WTC11 (cell line): ENCODE measurements around the gene SH2D3C. TPM values are rescaled to one million over a fixed set of nuclear protein-coding genes. Genes with fewer than 3 reads are reported as not detected.

Source experiments
- ATAC-seq: fragments of 200-7000 bp; cut with Tn5 transposase; 2 replicates; pipeline ENCODE4 v1.10.0; 2021; ENCODE audit warnings: mild to moderate bottlenecking, moderate library complexity
- CTCF ChIA-PET: fragments of 300-600 bp; sonication (Branson Sonifier 250); formaldehyde crosslinking; loops from one replicate; lab custom pipeline; 2021; ENCODE audit warnings: antibody characterized with exemption; lab: Charles Lee
- POLR2A ChIA-PET: fragments of 350-600 bp; sonication (Branson Sonifier 250); formaldehyde crosslinking; loops from one replicate; lab custom pipeline; 2021; ENCODE audit warnings: antibody characterized with exemption; lab: Charles Lee
- DNase-seq: peaks from one replicate; pipeline ENCODE4 v3.0.0; 2021; ENCODE audit warnings: low spot score
- H3K27ac Mint-ChIP-seq: 2 replicates; pipeline ENCODE4 v1.8.0; 2021; ENCODE audit warnings: mixed read lengths
- H3K27me3 Mint-ChIP-seq: 2 replicates; pipeline ENCODE4 v1.8.0; 2021; ENCODE audit warnings: low read depth, mild to moderate bottlenecking, moderate library complexity, mixed read lengths
- H3K36me3 Mint-ChIP-seq: 2 replicates; pipeline ENCODE4 v1.8.0; 2021; ENCODE audit warnings: mixed read lengths
- H3K4me1 Mint-ChIP-seq: 2 replicates; pipeline ENCODE4 v1.8.0; 2022; ENCODE audit warnings: mixed read lengths
- H3K4me3 Mint-ChIP-seq: 2 replicates; pipeline ENCODE4 v1.8.0; 2021; ENCODE audit warnings: mild to moderate bottlenecking, moderate library complexity, mixed read lengths
- H3K9me3 Mint-ChIP-seq: 2 replicates; pipeline ENCODE4 v1.8.0; 2021; ENCODE audit warnings: mixed read lengths
- FOXK1 ChIP-seq: sonication (generic); formaldehyde crosslinking; IDR thresholded peaks from 2 replicates; pipeline ENCODE4 v1.8.0; 2022; ENCODE audit warnings: mild to moderate bottlenecking, moderate library complexity, missing genetic modification reagents
- GTF2I ChIP-seq: fragments of 250-450 bp; sonication (Bioruptor Pico); conservative IDR thresholded peaks from 2 replicates; pipeline ENCODE4 v1.4.0; 2021; ENCODE audit warnings: mild to moderate bottlenecking
- JUN ChIP-seq: sonication (generic); formaldehyde crosslinking; IDR thresholded peaks from 2 replicates; pipeline ENCODE4 v1.8.0; 2023; ENCODE audit warnings: mild to moderate bottlenecking, missing genetic modification reagents
- NFE2L1 ChIP-seq: sonication (generic); formaldehyde crosslinking; IDR thresholded peaks from 2 replicates; pipeline ENCODE4 v1.8.1; 2023; ENCODE audit warnings: missing genetic modification reagents
- NR3C1 ChIP-seq: sonication (generic); formaldehyde crosslinking; conservative IDR thresholded peaks from 2 replicates; pipeline ENCODE4 v1.8.1; 2023; ENCODE audit warnings: low read depth, mild to moderate bottlenecking, missing genetic modification reagents
- OVOL2 ChIP-seq: fragments of 250-450 bp; sonication (Bioruptor Pico); IDR thresholded peaks from 2 replicates; pipeline ENCODE4 v1.9.0; 2021; ENCODE audit warnings: mild to moderate bottlenecking, borderline replicate concordance
- TCF7 ChIP-seq: sonication (generic); formaldehyde crosslinking; IDR thresholded peaks from 2 replicates; pipeline ENCODE4 v1.8.0; 2022; ENCODE audit warnings: mild to moderate bottlenecking, low read depth, missing genetic modification reagents, moderate library complexity
- ZNF232 ChIP-seq: sonication (generic); formaldehyde crosslinking; IDR thresholded peaks from 2 replicates; pipeline ENCODE4 v1.8.0; 2022; ENCODE audit warnings: mild to moderate bottlenecking, missing genetic modification reagents
- total RNA-seq: library from RNA; stranded (reverse); gene quantifications from 3 replicates; pipeline ENCODE4 v1.2.3, GENCODE V29; 2021
- TF ChIP-seq, protein P1 (sequence below): sonication (generic); formaldehyde crosslinking; conservative IDR thresholded peaks from 2 replicates; pipeline ENCODE4 v1.8.1; 2022; ENCODE audit warnings: mild to moderate bottlenecking, missing genetic modification reagents
- TF ChIP-seq, protein P2 (sequence below): fragments of 250-450 bp; sonication (Bioruptor Pico); IDR thresholded peaks from 2 replicates; pipeline ENCODE4 v1.9.0; 2021; ENCODE audit warnings: moderate library complexity, mild to moderate bottlenecking, inconsistent platforms, borderline replicate concordance
- TF ChIP-seq, protein P3 (sequence below): sonication (generic); formaldehyde crosslinking; IDR thresholded peaks from 2 replicates; pipeline ENCODE4 v1.8.1; 2022; ENCODE audit warnings: mild to moderate bottlenecking, moderate library complexity, missing genetic modification reagents
- TF ChIP-seq, protein P4 (sequence below): sonication (generic); formaldehyde crosslinking; IDR thresholded peaks from 2 replicates; pipeline ENCODE4 v1.8.1; 2023; ENCODE audit warnings: mild to moderate bottlenecking, moderate library complexity, missing genetic modification reagents
- TF ChIP-seq, protein P5 (sequence below): sonication (generic); formaldehyde crosslinking; IDR thresholded peaks from 2 replicates; pipeline ENCODE4 v1.8.0; 2022; ENCODE audit warnings: mild to moderate bottlenecking, missing genetic modification reagents
- TF ChIP-seq, protein P6 (sequence below): fragments of 250-450 bp; sonication (Bioruptor Pico); IDR thresholded peaks from 2 replicates; pipeline ENCODE4 v1.8.0; 2021; ENCODE audit warnings: mild to moderate bottlenecking
- TF ChIP-seq, protein P7 (sequence below): fragments of 250-450 bp; sonication (Bioruptor Pico); IDR thresholded peaks from 2 replicates; pipeline ENCODE4 v1.9.0; 2021; ENCODE audit warnings: mild to moderate bottlenecking, borderline replicate concordance

The SH2D3C gene
- total RNA-seq, 1 experiment from 2014 or later: 5.4 TPM

DNA sequence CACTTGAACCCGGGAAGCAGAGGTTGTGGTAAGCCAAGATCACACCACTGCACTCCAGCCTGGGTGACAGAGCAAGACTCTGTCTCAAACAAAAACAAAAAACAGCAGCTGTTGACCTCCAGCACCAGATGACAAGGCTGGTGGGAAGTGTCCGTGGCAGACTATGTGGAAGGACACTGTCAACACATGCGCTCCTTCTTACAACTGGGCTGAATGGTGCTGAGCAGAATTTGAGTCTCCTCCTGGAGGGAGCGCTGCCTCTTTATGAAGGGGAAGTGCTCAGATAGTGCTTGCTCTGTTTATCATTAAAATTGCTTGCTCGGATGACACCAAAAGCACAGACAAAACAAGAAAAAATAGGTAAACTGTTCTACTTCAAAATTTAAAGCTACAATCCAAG, 80.9 kb downstream of the SH2D3C start:
- ATAC-seq: no peak
- no peaks in the 10 kb centered on the region for H3K9me3 Mint-ChIP-seq
- H3K4me1 Mint-ChIP-seq: 0 out of 2 replicates have a peak, but pooled peaks cover 3% of the 10 kb centered on the region
- no peak overlapping the region for H3K27ac Mint-ChIP-seq
- POLR2A ChIA-PET: no interaction called here
- peaks cover 4% of the 10 kb centered on the region for H3K27me3 Mint-ChIP-seq
- no peaks in the 10 kb centered on the region for H3K36me3 Mint-ChIP-seq
- TF ChIP-seq, protein P1, sequence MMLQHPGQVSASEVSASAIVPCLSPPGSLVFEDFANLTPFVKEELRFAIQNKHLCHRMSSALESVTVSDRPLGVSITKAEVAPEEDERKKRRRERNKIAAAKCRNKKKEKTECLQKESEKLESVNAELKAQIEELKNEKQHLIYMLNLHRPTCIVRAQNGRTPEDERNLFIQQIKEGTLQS (CRISPR knock-in tag): no peak
- TF ChIP-seq ZNF232 (CRISPR knock-in tag) (no peak), NFE2L1 (no peak), FOXK1 (CRISPR knock-in tag) (no peak)
- TF ChIP-seq, all 79 proteins: peak for 0
- H3K4me3 Mint-ChIP-seq: no peak overlapping the region
- CTCF ChIA-PET: no interaction called here
- no peak for DNase-seq

DNA sequence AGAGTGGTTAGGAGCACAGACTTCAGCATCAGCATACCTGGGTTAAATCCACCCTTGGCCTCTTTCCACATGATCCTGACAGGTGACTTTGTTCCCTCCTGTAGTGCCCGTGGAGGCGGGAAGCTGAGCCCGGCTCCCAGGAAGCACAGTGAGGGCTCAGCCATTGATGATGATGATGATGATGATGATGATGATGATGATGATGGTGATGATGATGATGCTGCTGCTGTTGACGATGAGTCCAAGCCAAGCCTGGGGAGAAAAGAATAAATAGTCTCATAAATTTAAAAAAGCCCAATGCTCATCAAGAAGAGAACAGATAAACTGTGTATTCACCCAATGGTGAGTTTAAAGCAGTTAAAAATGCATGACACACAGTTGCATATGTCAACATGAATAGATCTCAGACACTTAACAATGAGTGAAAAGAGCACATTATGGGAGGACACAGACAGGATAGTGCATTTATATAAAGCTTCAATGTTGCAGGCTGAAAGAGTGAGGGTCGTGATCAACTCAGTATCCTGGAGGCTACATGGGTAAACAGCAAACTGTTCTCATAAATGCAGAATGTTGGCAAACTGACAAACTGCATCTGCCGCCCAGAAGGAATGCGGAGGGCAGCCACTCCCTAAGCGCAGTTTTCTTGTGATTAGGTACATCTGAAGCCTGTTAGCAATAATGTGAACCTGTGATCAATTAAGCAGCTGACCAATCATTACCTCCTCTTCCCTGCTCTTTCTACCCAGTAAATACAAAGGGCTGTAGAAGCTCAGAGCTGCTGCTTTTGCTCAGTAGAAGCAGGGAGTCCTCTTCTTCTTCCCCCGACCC, 83.4 kb downstream of the SH2D3C start:
- CTCF ChIA-PET: interaction anchor here (0.6 to 1.2 kb wide), 2 partner anchors 40 to 157 kb away, joined by 3 to 4 read pairs; partner anchors contain the start of gene TOR2A
- Mint-ChIP-seq H3K27me3 (peaks cover 4% of the 10 kb centered on the region), H3K9me3 (peaks cover under 1% of the 10 kb centered on the region; the same call in 1 of the 2 replicates), H3K4me1 (0 out of 2 replicates have a peak, but pooled peaks cover 3% of the 10 kb centered on the region), H3K27ac (no peak overlapping the region), H3K36me3 (peaks cover 9% of the 10 kb centered on the region), H3K4me3 (no peak overlapping the region)
- POLR2A ChIA-PET: no interaction called here
- no peak for ATAC-seq
- DNase-seq: no peak
- no peak for TF ChIP-seq JUN (CRISPR knock-in tag)
- TF ChIP-seq, protein P2, sequence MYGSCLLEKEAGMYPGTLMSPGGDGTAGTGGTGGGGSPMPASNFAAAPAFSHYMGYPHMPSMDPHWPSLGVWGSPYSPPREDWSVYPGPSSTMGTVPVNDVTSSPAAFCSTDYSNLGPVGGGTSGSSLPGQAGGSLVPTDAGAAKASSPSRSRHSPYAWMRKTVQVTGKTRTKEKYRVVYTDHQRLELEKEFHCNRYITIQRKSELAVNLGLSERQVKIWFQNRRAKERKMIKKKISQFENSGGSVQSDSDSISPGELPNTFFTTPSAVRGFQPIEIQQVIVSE (CRISPR knock-in tag): no peak
- TF ChIP-seq NR3C1: no peak
- TF ChIP-seq GTF2I (CRISPR knock-in tag): no peak
- no peak for TF ChIP-seq TCF7 (CRISPR knock-in tag)
- TF ChIP-seq, protein P3, sequence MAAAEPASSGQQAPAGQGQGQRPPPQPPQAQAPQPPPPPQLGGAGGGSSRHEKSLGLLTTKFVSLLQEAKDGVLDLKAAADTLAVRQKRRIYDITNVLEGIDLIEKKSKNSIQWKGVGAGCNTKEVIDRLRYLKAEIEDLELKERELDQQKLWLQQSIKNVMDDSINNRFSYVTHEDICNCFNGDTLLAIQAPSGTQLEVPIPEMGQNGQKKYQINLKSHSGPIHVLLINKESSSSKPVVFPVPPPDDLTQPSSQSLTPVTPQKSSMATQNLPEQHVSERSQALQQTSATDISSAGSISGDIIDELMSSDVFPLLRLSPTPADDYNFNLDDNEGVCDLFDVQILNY (CRISPR knock-in tag): no peak
- TF ChIP-seq, protein P4, sequence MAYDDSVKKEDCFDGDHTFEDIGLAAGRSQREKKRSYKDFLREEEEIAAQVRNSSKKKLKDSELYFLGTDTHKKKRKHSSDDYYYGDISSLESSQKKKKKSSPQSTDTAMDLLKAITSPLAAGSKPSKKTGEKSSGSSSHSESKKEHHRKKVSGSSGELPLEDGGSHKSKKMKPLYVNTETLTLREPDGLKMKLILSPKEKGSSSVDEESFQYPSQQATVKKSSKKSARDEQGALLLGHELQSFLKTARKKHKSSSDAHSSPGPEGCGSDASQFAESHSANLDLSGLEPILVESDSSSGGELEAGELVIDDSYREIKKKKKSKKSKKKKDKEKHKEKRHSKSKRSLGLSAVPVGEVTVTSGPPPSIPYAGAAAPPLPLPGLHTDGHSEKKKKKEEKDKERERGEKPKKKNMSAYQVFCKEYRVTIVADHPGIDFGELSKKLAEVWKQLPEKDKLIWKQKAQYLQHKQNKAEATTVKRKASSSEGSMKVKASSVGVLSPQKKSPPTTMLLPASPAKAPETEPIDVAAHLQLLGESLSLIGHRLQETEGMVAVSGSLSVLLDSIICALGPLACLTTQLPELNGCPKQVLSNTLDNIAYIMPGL (CRISPR knock-in tag): no peak
- TF ChIP-seq OVOL2: no peak
- TF ChIP-seq, protein P5, sequence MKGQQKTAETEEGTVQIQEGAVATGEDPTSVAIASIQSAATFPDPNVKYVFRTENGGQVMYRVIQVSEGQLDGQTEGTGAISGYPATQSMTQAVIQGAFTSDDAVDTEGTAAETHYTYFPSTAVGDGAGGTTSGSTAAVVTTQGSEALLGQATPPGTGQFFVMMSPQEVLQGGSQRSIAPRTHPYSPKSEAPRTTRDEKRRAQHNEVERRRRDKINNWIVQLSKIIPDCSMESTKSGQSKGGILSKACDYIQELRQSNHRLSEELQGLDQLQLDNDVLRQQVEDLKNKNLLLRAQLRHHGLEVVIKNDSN (CRISPR knock-in tag): no peak
- TF ChIP-seq, protein P6, sequence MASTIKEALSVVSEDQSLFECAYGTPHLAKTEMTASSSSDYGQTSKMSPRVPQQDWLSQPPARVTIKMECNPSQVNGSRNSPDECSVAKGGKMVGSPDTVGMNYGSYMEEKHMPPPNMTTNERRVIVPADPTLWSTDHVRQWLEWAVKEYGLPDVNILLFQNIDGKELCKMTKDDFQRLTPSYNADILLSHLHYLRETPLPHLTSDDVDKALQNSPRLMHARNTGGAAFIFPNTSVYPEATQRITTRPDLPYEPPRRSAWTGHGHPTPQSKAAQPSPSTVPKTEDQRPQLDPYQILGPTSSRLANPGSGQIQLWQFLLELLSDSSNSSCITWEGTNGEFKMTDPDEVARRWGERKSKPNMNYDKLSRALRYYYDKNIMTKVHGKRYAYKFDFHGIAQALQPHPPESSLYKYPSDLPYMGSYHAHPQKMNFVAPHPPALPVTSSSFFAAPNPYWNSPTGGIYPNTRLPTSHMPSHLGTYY (CRISPR knock-in tag): no peak
- TF ChIP-seq, protein P7, sequence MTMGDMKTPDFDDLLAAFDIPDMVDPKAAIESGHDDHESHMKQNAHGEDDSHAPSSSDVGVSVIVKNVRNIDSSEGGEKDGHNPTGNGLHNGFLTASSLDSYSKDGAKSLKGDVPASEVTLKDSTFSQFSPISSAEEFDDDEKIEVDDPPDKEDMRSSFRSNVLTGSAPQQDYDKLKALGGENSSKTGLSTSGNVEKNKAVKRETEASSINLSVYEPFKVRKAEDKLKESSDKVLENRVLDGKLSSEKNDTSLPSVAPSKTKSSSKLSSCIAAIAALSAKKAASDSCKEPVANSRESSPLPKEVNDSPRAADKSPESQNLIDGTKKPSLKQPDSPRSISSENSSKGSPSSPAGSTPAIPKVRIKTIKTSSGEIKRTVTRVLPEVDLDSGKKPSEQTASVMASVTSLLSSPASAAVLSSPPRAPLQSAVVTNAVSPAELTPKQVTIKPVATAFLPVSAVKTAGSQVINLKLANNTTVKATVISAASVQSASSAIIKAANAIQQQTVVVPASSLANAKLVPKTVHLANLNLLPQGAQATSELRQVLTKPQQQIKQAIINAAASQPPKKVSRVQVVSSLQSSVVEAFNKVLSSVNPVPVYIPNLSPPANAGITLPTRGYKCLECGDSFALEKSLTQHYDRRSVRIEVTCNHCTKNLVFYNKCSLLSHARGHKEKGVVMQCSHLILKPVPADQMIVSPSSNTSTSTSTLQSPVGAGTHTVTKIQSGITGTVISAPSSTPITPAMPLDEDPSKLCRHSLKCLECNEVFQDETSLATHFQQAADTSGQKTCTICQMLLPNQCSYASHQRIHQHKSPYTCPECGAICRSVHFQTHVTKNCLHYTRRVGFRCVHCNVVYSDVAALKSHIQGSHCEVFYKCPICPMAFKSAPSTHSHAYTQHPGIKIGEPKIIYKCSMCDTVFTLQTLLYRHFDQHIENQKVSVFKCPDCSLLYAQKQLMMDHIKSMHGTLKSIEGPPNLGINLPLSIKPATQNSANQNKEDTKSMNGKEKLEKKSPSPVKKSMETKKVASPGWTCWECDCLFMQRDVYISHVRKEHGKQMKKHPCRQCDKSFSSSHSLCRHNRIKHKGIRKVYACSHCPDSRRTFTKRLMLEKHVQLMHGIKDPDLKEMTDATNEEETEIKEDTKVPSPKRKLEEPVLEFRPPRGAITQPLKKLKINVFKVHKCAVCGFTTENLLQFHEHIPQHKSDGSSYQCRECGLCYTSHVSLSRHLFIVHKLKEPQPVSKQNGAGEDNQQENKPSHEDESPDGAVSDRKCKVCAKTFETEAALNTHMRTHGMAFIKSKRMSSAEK (CRISPR knock-in tag): no peak
